ENCODE results near the gene RYR3.

RYR3 gene

GRCh38 chr15:33393546-33393945 is 82.8 kb downstream of the RYR3 start:
- DNase-seq, result no peak

GRCh38 chr15:33395321-33395720 is 84.6 kb downstream of the RYR3 start:
- DNase-seq, result no peak

- DNase-seq, result no peak
Measured at GRCh38 chr15:33395846-33396245, 85.1 kb downstream of the RYR3 start.

GRCh38 chr15:33396475-33396874 is 85.7 kb downstream of the RYR3 start:
- no peak for DNase-seq

- no peak for DNase-seq
Measured at GRCh38 chr15:33398555-33398954, 87.8 kb downstream of the RYR3 start.

GRCh38 chr15:33400941-33401340 is 90.2 kb downstream of the RYR3 start:
- no peak for DNase-seq

- no peak for DNase-seq
Measured at GRCh38 chr15:33402600-33402999, 91.8 kb downstream of the RYR3 start.

GRCh38 chr15:33405096-33405495 is 94.3 kb downstream of the RYR3 start:
- DNase-seq, result no peak

- DNase-seq, result no peak
Measured at GRCh38 chr15:33411596-33412540, 101.1 kb downstream of the RYR3 start.

GRCh38 chr15:33419701-33420100 is 108.9 kb downstream of the RYR3 start:
- DNase-seq, result no peak

- no peak for DNase-seq
Measured at GRCh38 chr15:33424025-33424424, 113.3 kb downstream of the RYR3 start.

GRCh38 chr15:33425142-33425541 is 114.4 kb downstream of the RYR3 start:
- no peak for DNase-seq

- no peak for DNase-seq
Measured at GRCh38 chr15:33430577-33430976, 119.8 kb downstream of the RYR3 start.

- DNase-seq, result no peak
Measured at GRCh38 chr15:33433821-33434220, 123.1 kb downstream of the RYR3 start.

GRCh38 chr15:33438396-33438795 is 127.6 kb downstream of the RYR3 start:
- DNase-seq, result no peak

GRCh38 chr15:33440900-33441299 is 130.1 kb downstream of the RYR3 start:
- DNase-seq, result no peak

- DNase-seq, result no peak
Measured at GRCh38 chr15:33442449-33442848, 131.7 kb downstream of the RYR3 start.

- DNase-seq, result no peak
Measured at GRCh38 chr15:33443708-33444107, 132.9 kb downstream of the RYR3 start.

GRCh38 chr15:33445984-33446383 is 135.2 kb downstream of the RYR3 start:
- no peak for DNase-seq

GRCh38 chr15:33448151-33448550 is 137.4 kb downstream of the RYR3 start:
- DNase-seq, result no peak

- no peak for DNase-seq
Measured at GRCh38 chr15:33448961-33449606, 138.3 kb downstream of the RYR3 start.

- no peak for DNase-seq
Measured at GRCh38 chr15:33449810-33450209, 139.0 kb downstream of the RYR3 start.

- DNase-seq, result no peak
Measured at GRCh38 chr15:33451385-33451784, 140.6 kb downstream of the RYR3 start.

GRCh38 chr15:33453761-33454160 is 143.0 kb downstream of the RYR3 start:
- DNase-seq, result no peak
